Endometrium (tissue), 2 donors: ENCODE data around the gene VAV1.
"Not testable (repeated sequence)": the region's sequence is repeated elsewhere in the genome, so short reads cannot be mapped to it uniquely, and the experiment has no call there.

Experiments used
- FAIRE-seq: peaks from 2 replicates; lab custom pipeline; 2012; peaks lifted over from hg19 to GRCh38; lab: Jason Lieb, UNC
- donor health status: control.
- donor health status: control.

The VAV1 gene

GRCh38 chr19:6737873-6738786, 34.4 kb upstream of the VAV1 start:
- FAIRE-seq = no peak

DNA sequence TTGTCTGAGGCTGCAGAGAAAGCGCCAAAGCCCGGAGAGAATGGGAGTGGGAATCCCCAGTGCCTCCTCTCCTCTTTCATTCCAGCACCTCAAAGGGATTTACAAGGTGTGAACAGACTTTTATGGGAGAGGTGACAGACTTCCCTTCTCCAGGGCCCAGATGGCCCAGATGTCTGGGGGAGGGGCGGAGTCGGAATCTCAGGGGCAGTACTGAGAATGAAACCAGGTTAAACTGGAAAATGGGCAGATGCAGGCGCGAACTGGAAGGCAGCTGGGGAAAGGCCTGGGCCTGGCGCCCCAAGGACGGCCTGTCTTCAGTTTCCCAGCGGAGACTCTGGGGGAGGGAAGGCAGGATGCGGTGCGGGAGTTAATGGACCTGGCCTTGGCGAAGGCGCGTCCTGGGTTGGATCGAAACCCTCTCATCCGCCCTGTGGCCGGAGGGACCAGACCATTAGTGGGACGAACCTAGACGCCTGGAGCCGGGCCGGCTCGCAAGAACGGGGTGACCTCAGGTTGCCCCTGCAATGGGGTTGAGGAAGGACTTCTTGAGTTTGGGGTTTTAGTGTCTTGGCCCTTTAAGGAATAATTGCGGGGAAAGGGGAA, 33.6 kb upstream of the VAV1 start:
- FAIRE-seq = no peak

- FAIRE-seq = no peak
Observed at GRCh38 chr19:6739390-6739882, 33.1 kb upstream of the VAV1 start, which contains the start of gene TRIP10. TRIP10 (plus strand) TSS chr19:6739680; CDS start chr19:6739762, 82 bp downstream.

- FAIRE-seq = no peak
Observed at GRCh38 chr19:6739883-6740588, 32.5 kb upstream of the VAV1 start.

- no peak for FAIRE-seq
Observed at GRCh38 chr19:6740589-6741343, 31.7 kb upstream of the VAV1 start.

GRCh38 chr19:6743066-6743465, 29.4 kb upstream of the VAV1 start:
- FAIRE-seq = no peak

DNA sequence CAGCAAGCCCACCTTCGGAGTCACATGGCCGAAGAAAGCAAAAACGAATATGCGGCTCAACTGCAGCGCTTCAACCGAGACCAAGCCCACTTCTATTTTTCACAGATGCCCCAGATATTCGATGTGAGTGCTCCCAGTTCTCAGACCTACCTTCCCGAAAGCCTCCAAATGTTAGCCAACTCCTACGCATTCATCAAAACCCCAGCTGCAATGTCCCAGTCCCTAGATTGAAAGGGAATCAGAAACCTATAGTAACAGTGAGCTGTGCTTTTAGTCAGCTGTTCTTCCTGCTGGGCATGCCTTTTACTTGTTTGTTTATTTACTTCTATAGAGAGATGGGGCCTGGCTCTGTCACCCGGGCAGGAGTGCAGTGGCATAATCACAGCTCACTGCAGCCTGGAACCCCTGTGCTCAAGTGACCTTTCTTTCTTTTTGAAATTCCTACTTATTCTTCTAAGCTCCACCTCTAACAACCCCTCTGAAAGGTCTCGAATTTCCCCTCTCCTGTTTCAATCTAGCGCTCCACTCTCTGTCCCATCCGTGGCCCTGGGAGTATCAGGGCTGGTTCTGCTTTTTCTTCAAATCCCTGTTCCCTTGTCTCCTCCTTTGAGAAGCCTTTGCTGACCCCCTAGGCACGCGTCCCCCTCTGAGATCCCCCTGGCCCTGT, 28.7 kb upstream of the VAV1 start:
- FAIRE-seq = no peak

DNA sequence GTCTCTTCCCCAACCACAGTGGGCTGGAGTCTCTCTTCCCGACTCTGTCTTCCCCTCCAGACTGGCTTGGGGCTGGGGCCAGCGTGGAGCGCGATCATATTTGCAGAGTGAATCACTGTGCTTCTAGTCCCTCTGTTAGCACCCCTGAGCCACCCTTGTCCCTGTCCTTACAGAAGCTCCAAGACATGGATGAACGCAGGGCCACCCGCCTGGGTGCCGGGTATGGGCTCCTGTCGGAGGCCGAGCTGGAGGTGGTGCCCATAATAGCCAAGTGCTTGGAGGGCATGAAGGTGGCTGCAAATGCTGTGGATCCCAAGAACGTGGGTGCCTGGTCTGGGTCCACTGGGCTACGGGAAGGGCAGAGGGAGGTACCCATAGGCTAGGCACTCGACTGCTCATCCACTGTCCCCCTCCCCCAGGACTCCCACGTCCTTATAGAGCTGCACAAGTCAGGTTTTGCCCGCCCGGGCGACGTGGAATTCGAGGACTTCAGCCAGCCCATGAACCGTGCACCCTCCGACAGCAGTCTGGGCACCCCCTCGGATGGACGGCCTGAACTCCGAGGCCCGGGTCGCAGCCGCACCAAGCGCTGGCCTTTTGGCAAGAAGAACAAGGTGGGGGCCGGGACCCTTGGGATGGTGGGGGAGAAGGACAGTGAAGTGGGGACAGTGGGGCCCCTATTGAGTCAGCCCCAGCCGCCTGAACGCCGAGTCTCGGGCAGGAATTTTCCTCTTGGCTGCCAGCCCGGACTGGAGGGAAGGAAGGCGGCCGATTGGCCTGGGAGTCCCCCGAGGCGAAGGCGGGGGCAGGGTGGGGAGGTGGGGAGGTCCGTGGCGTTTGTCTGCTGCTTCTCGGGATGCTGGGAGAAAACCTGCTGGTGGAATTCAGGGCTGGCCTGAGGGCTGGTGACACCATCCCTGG, 27.9 kb upstream of the VAV1 start:
- FAIRE-seq = no peak

DNA sequence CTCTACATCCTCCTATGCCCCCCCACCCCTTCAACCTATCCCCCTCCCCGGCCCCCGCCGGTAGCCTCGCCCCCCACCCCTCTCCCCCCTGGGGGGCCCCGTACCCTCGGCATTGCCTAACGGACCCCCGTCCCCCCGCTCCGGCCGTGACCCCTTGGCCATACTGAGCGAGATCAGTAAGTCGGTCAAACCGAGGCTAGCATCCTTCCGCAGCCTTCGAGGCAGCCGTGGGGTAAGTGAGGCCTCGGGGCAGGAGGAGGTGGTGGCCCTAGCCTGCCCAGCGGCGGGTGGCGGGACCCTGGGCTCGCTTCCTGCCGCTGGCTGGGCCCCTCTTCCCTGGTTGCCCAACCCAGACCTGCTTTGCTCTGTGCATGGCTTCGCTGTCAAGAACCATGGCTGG, 26.5 kb upstream of the VAV1 start:
- FAIRE-seq = no peak

- not testable (repeated sequence) for FAIRE-seq
Observed at GRCh38 chr19:6748543-6748942, 24.0 kb upstream of the VAV1 start.

GRCh38 chr19:6750062-6750461, 22.4 kb upstream of the VAV1 start:
- no peak for FAIRE-seq

DNA sequence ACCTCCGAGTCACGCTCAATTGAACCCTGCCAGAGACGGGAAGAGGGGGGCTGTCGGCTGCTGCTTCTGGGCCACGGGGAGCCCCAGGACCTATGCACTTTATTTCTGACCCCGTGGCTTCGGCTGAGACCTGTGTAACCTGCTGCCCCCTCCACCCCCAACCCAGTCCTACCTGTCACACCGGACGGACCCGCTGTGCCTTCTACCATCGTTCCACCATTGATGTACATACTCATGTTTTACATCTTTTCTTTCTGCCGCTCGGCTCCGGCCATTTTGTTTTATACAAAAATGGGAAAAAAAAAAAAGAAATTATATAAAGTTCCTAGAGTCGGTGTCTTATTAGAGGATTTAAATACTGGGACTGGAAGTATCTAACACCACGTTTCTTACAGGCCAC, 21.3 kb upstream of the VAV1 start:
- no peak for FAIRE-seq

- FAIRE-seq = no peak
Observed at GRCh38 chr19:6752256-6753177, 20.0 kb upstream of the VAV1 start.

- FAIRE-seq = no peak
Observed at GRCh38 chr19:6753178-6754031, 19.1 kb upstream of the VAV1 start.

DNA sequence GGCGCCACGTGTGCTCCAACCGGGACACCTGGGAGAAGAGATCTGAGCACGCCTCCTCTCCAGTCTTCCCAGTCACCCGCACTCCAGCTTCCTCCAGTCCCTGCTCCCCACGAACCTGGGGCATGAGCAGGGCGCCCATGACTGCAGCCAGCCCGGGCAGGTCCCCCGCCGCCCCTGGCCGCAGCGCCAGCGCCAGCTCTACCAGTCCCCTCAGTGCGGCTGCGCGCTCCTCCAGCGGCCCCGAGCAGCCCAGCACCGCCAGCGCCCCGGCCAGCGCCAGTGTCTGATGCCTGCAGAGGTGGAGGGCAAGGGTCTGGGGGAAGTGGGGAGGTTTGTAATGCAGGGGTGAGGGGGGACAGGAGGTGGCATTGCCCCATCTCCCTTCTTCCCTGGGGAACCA, 18.4 kb upstream of the VAV1 start:
- no peak for FAIRE-seq

DNA sequence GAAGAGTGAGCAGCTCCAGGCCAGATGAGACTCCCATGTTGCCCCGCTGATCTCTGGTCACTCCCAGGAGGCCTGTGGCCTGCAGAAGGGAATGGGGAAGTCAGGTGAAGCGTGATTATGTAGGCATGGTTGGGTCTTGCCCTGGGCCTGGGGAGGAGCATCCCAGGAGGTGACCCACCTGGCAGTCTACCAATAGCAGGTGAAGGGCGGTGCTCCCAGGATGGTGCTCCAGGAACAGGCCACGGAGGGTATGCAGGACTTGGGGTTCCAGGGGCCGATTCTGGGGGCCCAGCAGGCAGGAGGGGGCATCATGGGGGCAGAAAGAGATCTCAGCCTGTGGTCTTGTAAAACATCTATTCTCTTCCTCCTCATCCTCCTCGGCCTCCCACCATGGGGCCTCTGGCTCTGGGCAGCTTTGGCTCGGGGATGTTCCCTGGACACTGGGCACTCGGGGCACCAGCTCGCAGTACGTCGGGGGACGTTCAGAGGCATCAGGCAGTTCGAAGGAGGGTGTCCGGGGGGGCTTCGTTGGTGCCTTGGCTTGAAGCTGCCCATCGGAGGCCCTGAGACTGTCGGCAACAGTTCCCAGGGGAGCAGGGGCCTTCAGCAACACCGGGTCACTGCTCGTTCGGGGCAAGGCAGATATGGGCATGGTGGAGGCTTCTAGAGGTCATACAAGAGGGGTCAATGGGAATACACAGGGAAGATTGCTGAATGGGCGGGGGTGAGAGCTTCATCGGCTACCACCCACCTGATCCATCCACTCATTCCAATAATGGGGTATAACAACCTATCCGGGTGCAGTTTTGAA, 17.6 kb upstream of the VAV1 start:
- FAIRE-seq = no peak

DNA sequence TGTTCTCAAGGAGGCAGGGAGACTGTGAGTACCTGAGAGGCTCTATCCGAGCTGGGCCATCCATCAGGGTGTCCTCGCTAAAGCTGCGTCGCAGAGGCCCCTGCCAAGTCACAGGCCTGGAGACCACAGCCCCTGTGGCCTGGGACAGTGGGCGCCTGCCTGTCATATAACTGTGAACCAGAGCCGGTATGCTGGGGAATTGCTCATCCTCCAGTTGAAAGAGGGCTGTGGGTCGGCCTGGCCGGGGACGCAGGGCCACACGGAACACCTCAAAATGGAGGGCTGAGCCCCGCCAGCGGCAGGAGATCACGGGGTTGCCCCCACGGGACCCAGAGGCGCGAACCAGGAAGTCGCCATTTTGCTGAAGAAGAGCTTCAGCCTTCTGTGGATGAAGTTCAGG, 11.9 kb upstream of the VAV1 start:
- no peak for FAIRE-seq
